Measurements from ENCODE around the gene TAOK3. TPM values are rescaled to one million over a fixed set of nuclear protein-coding genes. Genes with fewer than 3 reads are reported as not detected.

TAOK3 gene
- total RNA-seq, 1 donor from 2014 or later, result 39.3 TPM

- intact Hi-C loops (cut with DNase I), result no loop called here
- no peaks in the 10 kb centered on the region for H3K4me1 ChIP-seq
- H3K27me3 ChIP-seq, result no peaks in the 10 kb centered on the region
- DNase-seq (ENCODE audit: low spot score in 2 of 2), result no peak
- H3K36me3 ChIP-seq, result peaks cover 4 to 15% of the 10 kb centered on the region in 2 donors
- TF ChIP-seq CTCF (IDR thresholded peaks at IDR 0.05), result no peak
- H3K9me3 ChIP-seq, result no peaks in the 10 kb centered on the region
- H3K27ac ChIP-seq, result no peak overlapping the region
- no peak overlapping the region for H3K4me3 ChIP-seq
These were observed 133.8 kb downstream of the TAOK3 start for GRCh38 chr12:118238888-118239287.

GRCh38 chr12:118237908-118238307 lies 134.8 kb downstream of the TAOK3 start:
- H3K36me3 ChIP-seq, result peaks cover 4 to 15% of the 10 kb centered on the region in 2 donors
- no peak overlapping the region for H3K4me3 ChIP-seq
- H3K27me3 ChIP-seq, result no peaks in the 10 kb centered on the region
- H3K27ac ChIP-seq, result no peak overlapping the region
- H3K9me3 ChIP-seq, result no peaks in the 10 kb centered on the region
- H3K4me1 ChIP-seq, result no peaks in the 10 kb centered on the region
- no peak for DNase-seq (ENCODE audit: low spot score in 2 of 2)
- intact Hi-C loops (cut with DNase I), result no loop called here
- no peak for TF ChIP-seq CTCF (IDR thresholded peaks at IDR 0.05)

- intact Hi-C loops (cut with DNase I), result no loop called here
- H3K4me1 ChIP-seq, result no peaks in the 10 kb centered on the region
- H3K36me3 ChIP-seq, result peaks cover 4 to 15% of the 10 kb centered on the region in 2 donors
- DNase-seq (ENCODE audit: low spot score in 2 of 2), result no peak
- no peak overlapping the region for H3K4me3 ChIP-seq
- H3K27me3 ChIP-seq, result no peaks in the 10 kb centered on the region
- no peaks in the 10 kb centered on the region for H3K9me3 ChIP-seq
- no peak for TF ChIP-seq CTCF (IDR thresholded peaks at IDR 0.05)
- H3K27ac ChIP-seq, result no peak overlapping the region
These were observed 135.5 kb downstream of the TAOK3 start for GRCh38 chr12:118237052-118237665.

- Histone ChIP-seq H3K4me1 (no peaks in the 10 kb centered on the region), H3K9me3 (no peaks in the 10 kb centered on the region), H3K27me3 (no peaks in the 10 kb centered on the region), H3K36me3 (peaks cover 0 to 5% of the 10 kb centered on the region in 2 donors), H3K27ac (no peak overlapping the region), H3K4me3 (no peak overlapping the region)
- no peak for DNase-seq (ENCODE audit: low spot score in 2 of 2)
- TF ChIP-seq CTCF (IDR thresholded peaks at IDR 0.05), result no peak
- intact Hi-C loops (cut with DNase I), result no loop called here
These were observed 152.0 kb downstream of the TAOK3 start for GRCh38 chr12:118220702-118221101.

- no peak for DNase-seq (ENCODE audit: low spot score in 2 of 2)
- Histone ChIP-seq H3K36me3 (peaks cover 0 to 5% of the 10 kb centered on the region in 2 donors), H3K4me3 (no peak overlapping the region), H3K27me3 (no peaks in the 10 kb centered on the region), H3K9me3 (no peaks in the 10 kb centered on the region), H3K4me1 (no peaks in the 10 kb centered on the region), H3K27ac (no peak overlapping the region)
- intact Hi-C loops (cut with DNase I), result no loop called here
- no peak for TF ChIP-seq CTCF (IDR thresholded peaks at IDR 0.05)
These were observed 152.9 kb downstream of the TAOK3 start for GRCh38 chr12:118219772-118220171.

- Histone ChIP-seq H3K36me3 (peaks cover 0 to 5% of the 10 kb centered on the region in 2 donors), H3K4me1 (no peaks in the 10 kb centered on the region), H3K9me3 (no peaks in the 10 kb centered on the region), H3K27me3 (no peaks in the 10 kb centered on the region), H3K4me3 (no peak overlapping the region), H3K27ac (no peak overlapping the region)
- intact Hi-C loops (cut with DNase I), result no loop called here
- no peak for TF ChIP-seq CTCF (IDR thresholded peaks at IDR 0.05)
- no peak for DNase-seq (ENCODE audit: low spot score in 2 of 2)
These were observed 153.6 kb downstream of the TAOK3 start for GRCh38 chr12:118219106-118219505.

Data from ascending aorta (tissue), 2 donors.